Activated CD4-positive, alpha-beta T cell treated with anti-CD3 and anti-CD28 coated beads for 36 hours (primary cell): Measurements from ENCODE around the gene TGM2. TPM values are rescaled to one million over a fixed set of nuclear protein-coding genes. Genes with fewer than 3 reads are reported as not detected.

Experiments used
- ATAC-seq: fragments of 200-7000 bp; cut with Tn5 transposase; one replicate; pipeline ENCODE4 v1.10.0; 2021; ENCODE audit warnings: mild to moderate bottlenecking, moderate library complexity
- CTCF ChIA-PET: fragments of 350-600 bp; sonication (Branson Sonifier 250); formaldehyde crosslinking; loops from one replicate; lab custom pipeline; 2021; ENCODE audit warnings: antibody characterized with exemption; lab: Charles Lee
- POLR2A ChIA-PET: fragments of 350-600 bp; sonication (Branson Sonifier 250); formaldehyde crosslinking; loops from one replicate; lab custom pipeline; 2021; ENCODE audit warnings: antibody characterized with exemption, inconsistent platforms; lab: Charles Lee
- DNase-seq: peaks from one replicate; pipeline ENCODE4 v3.0.0-alpha.2; 2020
- H3K27ac Mint-ChIP-seq: one replicate; pipeline ENCODE4 v1.8.0; 2021; ENCODE audit warnings: mixed read lengths
- H3K27me3 Mint-ChIP-seq: one replicate; pipeline ENCODE4 v1.8.0; 2021; ENCODE audit warnings: mixed read lengths
- H3K36me3 Mint-ChIP-seq: one replicate; pipeline ENCODE4 v1.8.0; 2021; ENCODE audit warnings: low read depth, mixed read lengths
- H3K4me1 Mint-ChIP-seq: one replicate; pipeline ENCODE4 v1.8.0; 2021; ENCODE audit warnings: mixed read lengths
- H3K4me3 Mint-ChIP-seq: one replicate; pipeline ENCODE4 v1.8.0; 2021; ENCODE audit warnings: mild to moderate bottlenecking, moderate library complexity, mixed read lengths
- H3K9me3 Mint-ChIP-seq: one replicate; pipeline ENCODE4 v1.8.0; 2021; ENCODE audit warnings: low read depth, mixed read lengths
- intact Hi-C, 2 experiments: fragments of 100-400 bp; cut with DNase I in 1 of 2; cut with micrococcal nuclease in 1 of 2; formaldehyde crosslinking; loops; one replicate each; pipeline versions ENCODE4 v1.14.2 to v1.15.1; 2022 to 2024; cut with DNase I, micrococcal nuclease
- total RNA-seq, 2 experiments: library from RNA; stranded (reverse); gene quantifications; one replicate each; pipeline ENCODE4 v1.2.3, GENCODE V29; 2021

TGM2 gene
- total RNA-seq, 2 experiments from 2014 or later, result 0.04 to 0.09 TPM

GRCh38 chr20:38186788-38187221, 21.7 kb upstream of the TGM2 start:
- Mint-ChIP-seq H3K9me3 (no peaks in the 10 kb centered on the region), H3K4me3 (no peak overlapping the region), H3K36me3 (no peaks in the 10 kb centered on the region), H3K27ac (no peak overlapping the region), H3K27me3 (peaks cover 8% of the 10 kb centered on the region), H3K4me1 (no peaks in the 10 kb centered on the region)
- ChIA-PET CTCF (no interaction called here), POLR2A (no interaction called here)
- no peak for DNase-seq
- ATAC-seq, result no peak
- intact Hi-C loops, result no loop called here

GRCh38 chr20:38184101-38184500, 19.0 kb upstream of the TGM2 start:
- H3K9me3 Mint-ChIP-seq, result no peaks in the 10 kb centered on the region

GRCh38 chr20:38181971-38182370, 16.9 kb upstream of the TGM2 start:
- peaks cover 21% of the 10 kb centered on the region for H3K27me3 Mint-ChIP-seq
- intact Hi-C loops, result no loop called here
- no peaks in the 10 kb centered on the region for H3K36me3 Mint-ChIP-seq
- DNase-seq, result no peak
- no peak overlapping the region for H3K4me3 Mint-ChIP-seq
- CTCF ChIA-PET, result no interaction called here
- POLR2A ChIA-PET, result no interaction called here
- H3K9me3 Mint-ChIP-seq, result no peaks in the 10 kb centered on the region
- no peaks in the 10 kb centered on the region for H3K4me1 Mint-ChIP-seq
- no peak overlapping the region for H3K27ac Mint-ChIP-seq
- ATAC-seq, result no peak

More at GRCh38 chr20:38184101-38184500, 19.0 kb upstream of the TGM2 start:
- DNase-seq (no peak), ATAC-seq (no peak)
- no peak overlapping the region for H3K27ac Mint-ChIP-seq
- H3K27me3 Mint-ChIP-seq, result peaks cover 15% of the 10 kb centered on the region
- CTCF ChIA-PET, result no interaction called here
- POLR2A ChIA-PET, result no interaction called here
- H3K4me1 Mint-ChIP-seq, result no peaks in the 10 kb centered on the region
- no peaks in the 10 kb centered on the region for H3K36me3 Mint-ChIP-seq
- no peak overlapping the region for H3K4me3 Mint-ChIP-seq
- intact Hi-C loops, result no loop called here

- Mint-ChIP-seq H3K4me3 (no peak overlapping the region), H3K27ac (no peak overlapping the region), H3K27me3 (peaks cover 21% of the 10 kb centered on the region), H3K36me3 (no peaks in the 10 kb centered on the region), H3K4me1 (no peaks in the 10 kb centered on the region), H3K9me3 (no peaks in the 10 kb centered on the region)
- POLR2A ChIA-PET, result no interaction called here
- ATAC-seq (no peak), DNase-seq (no peak)
- intact Hi-C loops, result no loop called here
- CTCF ChIA-PET, result interaction anchor here (0.6 to 0.9 kb wide), 3 partner anchors 10 to 40 kb away, joined by 3 read pairs; no protein-coding TSS in a partner anchor
Observed at GRCh38 chr20:38181207-38181801, 16.2 kb upstream of the TGM2 start.

- H3K36me3 Mint-ChIP-seq, result no peaks in the 10 kb centered on the region
- no peaks in the 10 kb centered on the region for H3K4me1 Mint-ChIP-seq
- H3K27ac Mint-ChIP-seq, result no peak overlapping the region
- no peaks in the 10 kb centered on the region for H3K9me3 Mint-ChIP-seq
- H3K27me3 Mint-ChIP-seq, result peaks cover 19% of the 10 kb centered on the region
- H3K4me3 Mint-ChIP-seq, result no peak overlapping the region
- ChIA-PET CTCF (interaction anchor here (0.6 to 0.9 kb wide), 3 partner anchors 9 to 40 kb away, joined by 3 read pairs; no protein-coding TSS in a partner anchor), POLR2A (no interaction called here)
- intact Hi-C loops, result no loop called here
- DNase-seq (no peak), ATAC-seq (no peak)
Observed at GRCh38 chr20:38180781-38181180, 15.7 kb upstream of the TGM2 start.

GRCh38 chr20:38179846-38180245, 14.8 kb upstream of the TGM2 start:
- no peak overlapping the region for H3K4me3 Mint-ChIP-seq
- POLR2A ChIA-PET, result no interaction called here
- DNase-seq (no peak), ATAC-seq (no peak)
- H3K4me1 Mint-ChIP-seq, result no peaks in the 10 kb centered on the region
- no peak overlapping the region for H3K27ac Mint-ChIP-seq
- no peaks in the 10 kb centered on the region for H3K9me3 Mint-ChIP-seq
- H3K36me3 Mint-ChIP-seq, result no peaks in the 10 kb centered on the region
- peaks cover 18% of the 10 kb centered on the region for H3K27me3 Mint-ChIP-seq
- intact Hi-C loops, result no loop called here
- CTCF ChIA-PET, result no interaction called here

GRCh38 chr20:38178581-38178980, 13.5 kb upstream of the TGM2 start:
- POLR2A ChIA-PET, result no interaction called here
- Mint-ChIP-seq H3K36me3 (no peaks in the 10 kb centered on the region), H3K9me3 (no peaks in the 10 kb centered on the region), H3K27me3 (peaks cover 15% of the 10 kb centered on the region), H3K27ac (no peak overlapping the region), H3K4me3 (no peak overlapping the region), H3K4me1 (no peaks in the 10 kb centered on the region)
- intact Hi-C loops, result no loop called here
- CTCF ChIA-PET, result no interaction called here
- ATAC-seq (no peak), DNase-seq (no peak)

- Mint-ChIP-seq H3K36me3 (no peaks in the 10 kb centered on the region), H3K9me3 (no peaks in the 10 kb centered on the region), H3K27ac (no peak overlapping the region), H3K4me3 (no peak overlapping the region), H3K27me3 (peaks cover 15% of the 10 kb centered on the region), H3K4me1 (no peaks in the 10 kb centered on the region)
- intact Hi-C loops, result no loop called here
- ATAC-seq (no peak), DNase-seq (no peak)
- POLR2A ChIA-PET, result no interaction called here
- CTCF ChIA-PET, result no interaction called here
Observed at GRCh38 chr20:38178065-38178491, 13.0 kb upstream of the TGM2 start.

GRCh38 chr20:38177201-38177600, 12.1 kb upstream of the TGM2 start:
- DNase-seq (no peak), ATAC-seq (no peak)
- Mint-ChIP-seq H3K4me3 (no peak overlapping the region), H3K9me3 (no peaks in the 10 kb centered on the region), H3K27ac (no peak overlapping the region), H3K4me1 (no peaks in the 10 kb centered on the region), H3K27me3 (peaks cover 15% of the 10 kb centered on the region), H3K36me3 (no peaks in the 10 kb centered on the region)
- CTCF ChIA-PET, result no interaction called here
- POLR2A ChIA-PET, result no interaction called here
- intact Hi-C loops, result no loop called here

GRCh38 chr20:38175304-38176180, 10.5 kb upstream of the TGM2 start:
- ChIA-PET POLR2A (interaction anchor here (0.6 kb wide), 2 partner anchors 201 to 443 kb away, joined by 3 to 4 read pairs; no protein-coding TSS in a partner anchor), CTCF (interaction anchor here (0.6 to 1.0 kb wide), 2 partner anchors 11 to 92 kb away, joined by 3 to 4 read pairs; partner anchors contain the start of gene TGM2)
- Mint-ChIP-seq H3K4me1 (no peaks in the 10 kb centered on the region), H3K27me3 (peaks cover 18% of the 10 kb centered on the region), H3K27ac (no peak overlapping the region), H3K36me3 (no peaks in the 10 kb centered on the region), H3K9me3 (no peaks in the 10 kb centered on the region), H3K4me3 (no peak overlapping the region)
- DNase-seq (no peak), ATAC-seq (no peak)
- intact Hi-C loops, result no loop called here

- Mint-ChIP-seq H3K36me3 (no peaks in the 10 kb centered on the region), H3K4me1 (peaks cover 3% of the 10 kb centered on the region), H3K27me3 (peaks cover 11% of the 10 kb centered on the region), H3K27ac (no peak overlapping the region), H3K9me3 (no peaks in the 10 kb centered on the region), H3K4me3 (no peak overlapping the region)
- intact Hi-C loops, result no loop called here
- ATAC-seq (no peak), DNase-seq (no peak)
- CTCF ChIA-PET, result interaction anchor here (0.6 kb wide), 1 partner anchor 631 kb away, joined by 3 read pairs; no protein-coding TSS in a partner anchor
- POLR2A ChIA-PET, result no interaction called here
Observed at GRCh38 chr20:38173237-38174156, 8.4 kb upstream of the TGM2 start.
